Ishikawa (cell line): ENCODE results near the gene ABCB4.

ENCODE experiments used
- CREB1 ChIP-seq: IDR thresholded peaks from 2 replicates; pipeline ENCODE4 v1.6.1; 2012; ENCODE audit warnings: low read depth
- EGR1 ChIP-seq: IDR thresholded peaks from 2 replicates; pipeline ENCODE4 v1.6.1; 2012
- EP300 ChIP-seq: IDR thresholded peaks from 2 replicates; pipeline ENCODE4 v1.6.1; 2012; ENCODE audit warnings: borderline replicate concordance
- FOXM1 ChIP-seq: IDR thresholded peaks from 2 replicates; pipeline ENCODE4 v1.6.1; 2012; ENCODE audit warnings: low read depth, borderline replicate concordance
- MAX ChIP-seq: IDR thresholded peaks from 2 replicates; pipeline ENCODE4 v1.6.1; 2012
- RAD21 ChIP-seq: IDR thresholded peaks from 2 replicates; pipeline ENCODE4 v1.6.1; 2012; ENCODE audit warnings: low read depth
- TEAD4 ChIP-seq: IDR thresholded peaks from 2 replicates; pipeline ENCODE4 v1.6.1; 2012
- TF ChIP-seq, protein P1 (sequence below): IDR thresholded peaks from 2 replicates; pipeline ENCODE4 v1.6.1; 2012; ENCODE audit warnings: low read depth, mild to moderate bottlenecking

- no peak for TF ChIP-seq EP300
- no peak for TF ChIP-seq RAD21
- no peak for TF ChIP-seq FOXM1
- TF ChIP-seq EGR1: no peak
- TF ChIP-seq TEAD4: no peak
- TF ChIP-seq, protein P1, sequence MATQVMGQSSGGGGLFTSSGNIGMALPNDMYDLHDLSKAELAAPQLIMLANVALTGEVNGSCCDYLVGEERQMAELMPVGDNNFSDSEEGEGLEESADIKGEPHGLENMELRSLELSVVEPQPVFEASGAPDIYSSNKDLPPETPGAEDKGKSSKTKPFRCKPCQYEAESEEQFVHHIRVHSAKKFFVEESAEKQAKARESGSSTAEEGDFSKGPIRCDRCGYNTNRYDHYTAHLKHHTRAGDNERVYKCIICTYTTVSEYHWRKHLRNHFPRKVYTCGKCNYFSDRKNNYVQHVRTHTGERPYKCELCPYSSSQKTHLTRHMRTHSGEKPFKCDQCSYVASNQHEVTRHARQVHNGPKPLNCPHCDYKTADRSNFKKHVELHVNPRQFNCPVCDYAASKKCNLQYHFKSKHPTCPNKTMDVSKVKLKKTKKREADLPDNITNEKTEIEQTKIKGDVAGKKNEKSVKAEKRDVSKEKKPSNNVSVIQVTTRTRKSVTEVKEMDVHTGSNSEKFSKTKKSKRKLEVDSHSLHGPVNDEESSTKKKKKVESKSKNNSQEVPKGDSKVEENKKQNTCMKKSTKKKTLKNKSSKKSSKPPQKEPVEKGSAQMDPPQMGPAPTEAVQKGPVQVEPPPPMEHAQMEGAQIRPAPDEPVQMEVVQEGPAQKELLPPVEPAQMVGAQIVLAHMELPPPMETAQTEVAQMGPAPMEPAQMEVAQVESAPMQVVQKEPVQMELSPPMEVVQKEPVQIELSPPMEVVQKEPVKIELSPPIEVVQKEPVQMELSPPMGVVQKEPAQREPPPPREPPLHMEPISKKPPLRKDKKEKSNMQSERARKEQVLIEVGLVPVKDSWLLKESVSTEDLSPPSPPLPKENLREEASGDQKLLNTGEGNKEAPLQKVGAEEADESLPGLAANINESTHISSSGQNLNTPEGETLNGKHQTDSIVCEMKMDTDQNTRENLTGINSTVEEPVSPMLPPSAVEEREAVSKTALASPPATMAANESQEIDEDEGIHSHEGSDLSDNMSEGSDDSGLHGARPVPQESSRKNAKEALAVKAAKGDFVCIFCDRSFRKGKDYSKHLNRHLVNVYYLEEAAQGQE: no peak
- TF ChIP-seq CREB1: no peak
- no peak for TF ChIP-seq MAX
Observed at GRCh38 chr7:87356448-87356847, 119.0 kb downstream of the ABCB4 start.
